Eye (tissue), 1 donor: ENCODE data around the gene FXYD7.
"Not testable (repeated sequence)": the region's sequence is repeated elsewhere in the genome, so short reads cannot be mapped to it uniquely, and the experiment has no call there.

Experiments
- DNase-seq: peaks from one replicate; pipeline ENCODE4 v3.0.0-alpha.2; 2015

The FXYD7 gene

DNA sequence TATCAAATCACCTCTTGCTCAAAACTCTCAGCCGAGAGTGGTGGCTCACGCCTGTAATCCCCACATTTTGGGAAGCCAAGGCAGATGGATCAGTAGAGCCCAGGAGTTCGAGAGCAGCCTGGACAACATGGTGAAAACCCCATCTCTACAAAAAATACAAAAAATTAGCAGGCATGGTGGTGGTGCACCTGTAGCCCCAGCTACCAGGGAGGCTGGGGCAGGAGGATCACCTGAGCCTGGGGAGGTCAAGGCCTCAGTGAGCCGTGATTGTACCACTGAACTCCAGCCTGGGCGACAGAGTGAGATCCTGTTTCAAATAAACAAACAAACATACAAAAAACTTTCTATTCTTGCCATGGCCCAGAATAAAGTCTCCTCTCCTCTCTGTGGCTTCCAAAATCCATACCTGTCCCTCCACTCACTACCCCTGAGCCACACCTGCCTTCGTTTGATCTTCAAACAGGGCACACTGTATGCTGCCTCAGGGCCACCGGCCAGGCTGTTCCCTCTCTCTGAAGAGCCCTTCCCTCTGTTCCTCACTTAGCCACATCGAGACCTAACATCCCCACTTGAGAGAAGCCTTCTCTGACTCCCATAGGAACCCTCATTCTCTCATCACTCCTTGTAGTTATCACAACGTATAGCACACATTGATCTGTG is 14.5 kb upstream of the FXYD7 start:
- no peak for DNase-seq

- DNase-seq, result not testable (repeated sequence)
Measured at GRCh38 chr19:35129724-35130274, 13.3 kb upstream of the FXYD7 start.

- no peak for DNase-seq
Measured at GRCh38 chr19:35130761-35131720, 12.0 kb upstream of the FXYD7 start.

DNA sequence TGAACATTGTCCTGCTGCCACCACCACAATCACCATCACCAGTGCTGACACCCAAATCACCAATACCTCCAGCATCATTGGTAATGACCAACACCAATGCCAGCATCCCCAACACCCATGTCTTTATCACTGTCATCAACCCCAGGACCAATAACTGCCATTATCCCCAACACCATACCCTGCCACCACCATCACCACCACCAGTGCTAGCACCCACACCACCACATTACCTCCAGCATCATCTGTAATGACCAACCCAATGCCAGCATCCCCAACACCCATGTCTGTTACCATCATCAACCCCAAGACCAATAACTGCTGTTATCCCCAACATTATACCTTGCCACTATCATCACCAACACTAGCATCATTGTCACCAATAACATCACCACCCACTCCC is 10.8 kb upstream of the FXYD7 start:
- no peak for DNase-seq

GRCh38 chr19:35133826-35134225 is 9.2 kb upstream of the FXYD7 start:
- DNase-seq, result no peak

- DNase-seq, result peak; percentile 74
Measured at GRCh38 chr19:35134601-35135242, 8.3 kb upstream of the FXYD7 start, which contains the start of gene LGI4. LGI4 (minus strand) TSS chr19:35135059; CDS start chr19:35134680, 379 bp downstream.

GRCh38 chr19:35135389-35135909 is 7.6 kb upstream of the FXYD7 start:
- DNase-seq, result peak; percentile 97

- no peak for DNase-seq
Measured at GRCh38 chr19:35136231-35136630, 6.8 kb upstream of the FXYD7 start.

DNA sequence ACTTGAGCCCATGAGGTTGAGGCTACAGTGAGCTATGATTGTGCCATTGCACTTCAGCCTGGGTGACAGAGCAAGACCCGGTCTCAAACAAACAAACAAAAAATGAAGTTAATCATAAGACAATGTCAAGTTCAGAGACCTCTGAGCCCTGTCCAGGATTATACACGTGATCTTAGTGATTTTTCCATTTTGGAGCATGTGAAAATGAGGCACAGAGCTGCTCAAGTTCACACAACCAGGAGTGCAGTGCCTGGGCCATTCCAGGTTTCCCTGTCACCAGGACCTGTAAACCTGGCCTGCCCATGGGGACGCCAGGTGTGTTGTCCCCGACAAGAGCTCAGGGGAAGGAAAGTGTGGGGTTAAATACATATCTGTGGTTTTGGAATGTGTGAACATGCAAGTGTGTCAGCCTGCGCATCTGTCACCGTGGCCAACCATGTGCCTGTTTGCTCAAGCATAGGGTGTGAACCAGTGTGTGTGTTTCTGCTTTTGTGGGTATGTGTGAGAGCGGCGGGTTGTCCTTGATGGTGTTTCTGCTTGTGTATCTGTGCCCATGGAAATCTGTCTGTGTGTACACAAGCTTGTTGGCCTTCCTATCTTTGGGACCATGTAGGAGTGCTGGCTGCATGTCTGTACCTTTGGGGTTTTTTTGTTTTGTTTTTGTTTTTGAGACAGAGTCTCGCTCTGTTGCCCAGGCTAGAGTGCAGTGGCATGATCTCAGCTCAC is 5.9 kb upstream of the FXYD7 start:
- DNase-seq, result peak; percentile 6

- peak; percentile 62 for DNase-seq
Measured at GRCh38 chr19:35138305-35138892, 4.7 kb upstream of the FXYD7 start, which contains the start of gene FXYD1. FXYD1 (plus strand) TSS chr19:35138824; CDS start chr19:35140080, 1,256 bp downstream.

GRCh38 chr19:35140207-35140961 is 2.7 kb upstream of the FXYD7 start:
- DNase-seq, result peak; percentile 45

GRCh38 chr19:35140962-35141836 is 1.9 kb upstream of the FXYD7 start:
- DNase-seq, result peak; percentile 92

DNA sequence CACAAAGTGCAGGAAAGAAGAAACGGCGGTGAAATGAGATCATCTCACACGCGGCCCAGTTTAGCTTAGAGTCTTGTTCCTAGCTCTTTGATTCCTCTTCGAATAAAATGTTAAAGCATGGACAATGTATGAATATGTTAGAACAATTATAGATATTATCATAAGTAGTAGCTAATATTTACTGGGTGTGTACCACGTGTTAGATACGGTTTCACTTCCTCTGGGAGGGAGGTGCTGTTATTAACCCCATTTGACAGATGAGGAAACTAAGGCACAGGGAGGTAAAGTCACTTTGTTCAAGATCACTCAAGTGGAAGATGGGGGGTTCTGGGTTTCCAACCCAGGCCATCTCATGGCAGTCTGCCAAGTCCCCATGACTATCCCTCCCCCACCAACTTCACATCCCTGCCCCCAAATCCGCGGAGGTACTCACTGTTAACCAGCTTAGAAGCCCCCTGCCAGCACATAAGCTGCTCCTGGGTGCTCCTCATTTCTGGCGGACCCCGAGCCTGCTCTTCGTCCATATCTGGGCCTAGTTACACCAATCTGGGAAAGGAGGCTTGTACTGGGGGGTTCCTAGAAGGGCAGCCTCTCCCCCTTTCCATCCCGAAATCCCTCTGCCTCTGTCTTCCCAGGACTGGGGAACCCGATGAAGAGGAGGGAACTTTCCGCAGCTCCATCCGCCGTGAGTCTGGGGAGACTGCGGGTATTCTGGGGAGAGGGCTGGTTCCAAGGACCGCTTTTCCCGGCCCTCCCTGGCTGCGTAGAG is 1.0 kb upstream of the FXYD7 start:
- peak; percentile 67 for DNase-seq

- peak; percentile 80 for DNase-seq
Measured at GRCh38 chr19:35142606-35143230, 337 bp upstream of the FXYD7 start.

DNA sequence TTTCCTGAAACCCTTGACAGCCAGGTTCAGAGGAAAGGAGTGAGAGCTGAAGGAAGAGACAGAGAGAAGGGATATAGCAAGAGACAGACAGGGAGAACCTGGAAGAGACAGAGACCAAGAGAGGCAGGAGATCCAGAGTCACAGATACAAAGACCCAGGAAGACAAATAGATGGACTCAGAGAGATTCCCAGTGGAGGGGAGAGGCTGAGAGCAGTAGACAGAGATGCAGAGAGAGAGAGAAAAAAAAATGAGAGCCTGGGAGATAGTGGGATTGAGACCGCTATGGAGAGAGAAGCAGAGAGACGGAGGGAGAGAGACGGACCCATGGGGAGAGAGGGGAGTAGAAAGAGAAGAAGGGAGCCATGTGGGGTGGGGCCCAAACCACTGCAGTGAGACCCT is 763 bp downstream of the FXYD7 start:
- DNase-seq, result no peak

- peak; percentile 38 for DNase-seq
Measured at GRCh38 chr19:35144259-35144599, 1.2 kb downstream of the FXYD7 start.

- peak; percentile 69 for DNase-seq
Measured at GRCh38 chr19:35144600-35145436, 1.8 kb downstream of the FXYD7 start.
